KMS-11 (cell line): ENCODE data around the gene NDUFV2.

Experiments used
- H2AFZ ChIP-seq: fragments of 200-600 bp; sonication (generic); 2 replicates; pipeline ENCODE4 v1.6.1; 2016; ENCODE audit warnings: antibody characterized with exemption, mixed run types, low read depth
- H3K27ac ChIP-seq: fragments of 200-600 bp; sonication (generic); 2 replicates; pipeline ENCODE4 v1.6.1; 2016; ENCODE audit warnings: mild to moderate bottlenecking, mixed run types
- H3K27me3 ChIP-seq: fragments of 200-600 bp; sonication (generic); 2 replicates; pipeline ENCODE4 v1.6.1; 2017; ENCODE audit warnings: mild to moderate bottlenecking, low read depth, mixed run types, moderate library complexity; ENCODE audit not compliant: insufficient read depth
- H3K36me3 ChIP-seq: fragments of 200-600 bp; sonication (generic); 2 replicates; pipeline ENCODE4 v1.6.1; 2017; ENCODE audit warnings: mild to moderate bottlenecking, mixed run types; ENCODE audit not compliant: insufficient read depth
- H3K4me1 ChIP-seq: fragments of 200-600 bp; sonication (generic); 2 replicates; pipeline ENCODE4 v1.6.1; 2016; ENCODE audit warnings: mild to moderate bottlenecking, low read depth, mixed run types; ENCODE audit not compliant: poor library complexity, severe bottlenecking
- H3K4me2 ChIP-seq: fragments of 200-600 bp; sonication (generic); 2 replicates; pipeline ENCODE4 v1.7.0; 2016; ENCODE audit warnings: mild to moderate bottlenecking, mixed run types
- H3K4me3 ChIP-seq: fragments of 200-600 bp; sonication (generic); IDR thresholded peaks from 2 replicates; pipeline ENCODE4 v1.6.1; 2017; ENCODE audit warnings: low read depth, low read length, mixed read lengths; ENCODE audit not compliant: insufficient read depth
- H3K79me2 ChIP-seq: fragments of 200-600 bp; sonication (generic); 2 replicates; pipeline ENCODE4 v1.6.1; 2016; ENCODE audit warnings: low read depth, mixed run types; ENCODE audit not compliant: insufficient read depth
- H3K9ac ChIP-seq: fragments of 200-600 bp; sonication (generic); 2 replicates; pipeline ENCODE4 v1.6.1; 2016; ENCODE audit warnings: mild to moderate bottlenecking, mixed run types
- H4K20me1 ChIP-seq: fragments of 200-600 bp; sonication (generic); 2 replicates; pipeline ENCODE4 v1.6.1; 2016; ENCODE audit warnings: mild to moderate bottlenecking, mixed run types; ENCODE audit not compliant: insufficient read depth
- CTCF ChIP-seq: fragments of 200-600 bp; sonication (generic); conservative IDR thresholded peaks from 2 replicates; pipeline ENCODE4 v1.6.1; 2017; ENCODE audit warnings: low read depth, mild to moderate bottlenecking, antibody characterized with exemption, low read length, moderate library complexity, mixed read lengths

The NDUFV2 gene

DNA sequence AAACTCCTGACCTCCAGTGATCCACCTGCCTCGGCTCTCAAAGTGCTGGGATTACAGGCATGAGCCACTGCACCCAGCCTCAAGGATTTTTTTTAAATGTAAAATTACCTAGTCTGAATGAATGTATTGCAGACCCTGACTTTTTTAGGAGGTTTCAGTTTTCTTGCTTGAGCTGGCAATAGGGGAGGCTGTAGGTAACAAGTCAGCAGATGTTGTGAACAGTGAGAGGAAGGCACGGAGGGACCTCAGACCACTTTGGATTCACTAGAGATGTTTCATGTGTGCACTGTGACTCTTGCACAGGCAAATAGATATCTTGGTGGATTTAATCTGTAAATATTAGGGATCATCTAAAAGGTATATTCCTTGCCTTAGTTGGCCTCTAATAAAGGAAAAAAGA is 6.4 kb downstream of the NDUFV2 start:
- Histone ChIP-seq H3K27me3 (no peaks in the 10 kb centered on the region), H3K27ac (peak overlapping the region; percentile 38; the same call in 1 of the 2 replicates), H3K9ac (peak overlapping the region; percentile 10; the same call in 1 of the 2 replicates), H4K20me1 (peaks cover 29% of the 10 kb centered on the region), H3K4me2 (peak overlapping the region; percentile 99), H3K4me1 (peaks cover 89% of the 10 kb centered on the region), H2AFZ (no peak overlapping the region), H3K36me3 (no peaks in the 10 kb centered on the region), H3K79me2 (peaks cover 100% of the 10 kb centered on the region), H3K4me3 (no peak overlapping the region)
- no peak for TF ChIP-seq CTCF

DNA sequence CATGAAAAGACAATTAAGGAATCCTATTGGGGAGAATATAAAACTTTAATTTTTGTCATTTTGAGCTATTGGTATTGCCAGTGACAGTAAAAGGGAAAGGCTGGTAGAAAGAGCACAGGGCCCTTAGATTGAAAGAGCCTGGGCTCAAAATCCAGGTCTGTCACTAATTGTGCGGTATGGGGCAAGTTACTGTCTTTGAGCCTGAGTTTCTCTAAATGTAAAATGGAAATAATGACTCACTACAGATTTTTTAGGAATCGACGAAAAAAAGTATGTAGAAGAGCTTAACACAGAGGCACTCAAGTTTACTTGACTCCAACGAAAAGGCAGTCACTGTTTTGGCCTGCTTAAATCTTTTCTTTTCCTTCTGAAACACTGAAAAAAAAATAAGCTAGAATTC is 7.0 kb downstream of the NDUFV2 start:
- Histone ChIP-seq H4K20me1 (peaks cover 32% of the 10 kb centered on the region), H3K79me2 (peaks cover 100% of the 10 kb centered on the region), H3K36me3 (no peaks in the 10 kb centered on the region), H3K4me3 (no peak overlapping the region), H3K27me3 (no peaks in the 10 kb centered on the region), H3K4me2 (peak overlapping the region; percentile 99), H3K27ac (peak overlapping the region; percentile 38; the same call in 1 of the 2 replicates), H2AFZ (no peak overlapping the region), H3K9ac (peak overlapping the region; percentile 10; the same call in 1 of the 2 replicates), H3K4me1 (peaks cover 95% of the 10 kb centered on the region)
- TF ChIP-seq CTCF = no peak

- no peaks in the 10 kb centered on the region for H3K27me3 ChIP-seq
- H3K79me2 ChIP-seq = peaks cover 100% of the 10 kb centered on the region
- H3K4me1 ChIP-seq = peaks cover 99% of the 10 kb centered on the region
- no peak overlapping the region for H2AFZ ChIP-seq
- TF ChIP-seq CTCF = no peak
- no peak overlapping the region; the same call in 1 of the 2 replicates for H3K27ac ChIP-seq
- H3K4me3 ChIP-seq = no peak overlapping the region
- H3K4me2 ChIP-seq = no peak overlapping the region
- peaks cover 12% of the 10 kb centered on the region for H3K36me3 ChIP-seq
- H3K9ac ChIP-seq = no peak overlapping the region
- peaks cover 20% of the 10 kb centered on the region for H4K20me1 ChIP-seq
Observed at GRCh38 chr18:9113468-9114149, 11.1 kb downstream of the NDUFV2 start.

- H4K20me1 ChIP-seq = peaks cover 8% of the 10 kb centered on the region
- peaks cover 99% of the 10 kb centered on the region for H3K4me1 ChIP-seq
- H2AFZ ChIP-seq = no peak overlapping the region
- H3K27ac ChIP-seq = no peak overlapping the region; the same call in 1 of the 2 replicates
- peaks cover 99% of the 10 kb centered on the region for H3K79me2 ChIP-seq
- H3K9ac ChIP-seq = no peak overlapping the region
- H3K4me2 ChIP-seq = 0 out of 2 replicates have a peak overlapping the region, but pooled peaks have one; percentile 51
- peaks cover 12% of the 10 kb centered on the region for H3K36me3 ChIP-seq
- no peak overlapping the region for H3K4me3 ChIP-seq
- H3K27me3 ChIP-seq = no peaks in the 10 kb centered on the region
- TF ChIP-seq CTCF = no peak
Observed at GRCh38 chr18:9115984-9116383, 13.5 kb downstream of the NDUFV2 start.
